Activated T-helper 1 cell treated with anti-CD3 and anti-CD28 coated beads, Interleukin-12 subunit alpha, Interleukin-12 subunit beta, Interleukin-2, Interleukin-4 antibody, amounts not matched to agents 30 ng/mL and 10 ng/mL and 1 ng/mL, durations not matched to agents 14 hours and 24 hours and 36 hours (primary cell): ENCODE results near the gene CSRP1. TPM values are rescaled to one million over a fixed set of nuclear protein-coding genes. Genes with fewer than 3 reads are reported as not detected.
A peak's percentile ranks its signal among the peaks of the same experiment; 100 is the strongest.

Source experiments
- DNase-seq: peaks from one replicate; pipeline ENCODE4 v3.0.0; 2021; ENCODE audit warnings: low spot score
- H3K27ac Mint-ChIP-seq: one replicate; pipeline ENCODE4 v1.8.0; 2021; ENCODE audit warnings: mild to moderate bottlenecking, mixed read lengths
- H3K27me3 Mint-ChIP-seq: one replicate; pipeline ENCODE4 v1.8.0; 2022; ENCODE audit warnings: mild to moderate bottlenecking, moderate library complexity, mixed read lengths; ENCODE audit not compliant: insufficient read depth
- H3K36me3 Mint-ChIP-seq: one replicate; pipeline ENCODE4 v1.8.0; 2021; ENCODE audit warnings: low read depth, mixed read lengths
- H3K4me1 Mint-ChIP-seq: one replicate; pipeline ENCODE4 v1.8.0; 2021; ENCODE audit warnings: low read depth, mixed read lengths
- H3K4me3 Mint-ChIP-seq: one replicate; pipeline ENCODE4 v1.8.0; 2021; ENCODE audit warnings: mild to moderate bottlenecking, moderate library complexity, mixed read lengths
- H3K9me3 Mint-ChIP-seq: one replicate; pipeline ENCODE4 v1.8.0; 2021; ENCODE audit warnings: mixed read lengths
- intact Hi-C: fragments of 100-400 bp; cut with micrococcal nuclease; formaldehyde crosslinking; loops from one replicate; pipeline ENCODE4 v1.15.1; 2024
- total RNA-seq: library from RNA; stranded (reverse); gene quantifications from 2 replicates; pipeline ENCODE4 v1.2.3, GENCODE V29; 2022

CSRP1 gene
- total RNA-seq, 1 donor from 2014 or later: 66.0 TPM

GRCh38 chr1:201470581-201470980 lies 36.3 kb downstream of the CSRP1 start:
- no peak for DNase-seq
- peaks cover 4% of the 10 kb centered on the region for H3K36me3 Mint-ChIP-seq
- peaks cover 41% of the 10 kb centered on the region for H3K27me3 Mint-ChIP-seq
- no peak overlapping the region for H3K4me3 Mint-ChIP-seq
- no peak overlapping the region for H3K27ac Mint-ChIP-seq
- peaks cover 17% of the 10 kb centered on the region for H3K4me1 Mint-ChIP-seq
- intact Hi-C loops: no loop called here
- H3K9me3 Mint-ChIP-seq: no peaks in the 10 kb centered on the region

GRCh38 chr1:201469645-201470074 lies 37.3 kb downstream of the CSRP1 start:
- intact Hi-C loops: loop anchor here (1.0 to 2.0 kb wide), 5 partner anchors 11 to 44 kb away; partner anchors contain the start of gene CSRP1
- no peak for DNase-seq
- Mint-ChIP-seq H3K9me3 (no peaks in the 10 kb centered on the region), H3K27me3 (peaks cover 39% of the 10 kb centered on the region), H3K27ac (no peak overlapping the region), H3K4me3 (peak overlapping the region; percentile 83), H3K36me3 (peaks cover 4% of the 10 kb centered on the region), H3K4me1 (peaks cover 17% of the 10 kb centered on the region)

- Mint-ChIP-seq H3K9me3 (no peaks in the 10 kb centered on the region), H3K4me1 (peaks cover 17% of the 10 kb centered on the region), H3K36me3 (peaks cover 4% of the 10 kb centered on the region), H3K27ac (peak within 1 kb of the TSS; percentile 68), H3K27me3 (peaks cover 38% of the 10 kb centered on the region), H3K4me3 (peak within 1 kb of the TSS; percentile 90)
- peak; percentile 70 for DNase-seq
- intact Hi-C loops: loop anchor here (1.0 to 2.0 kb wide), 6 partner anchors 11 to 44 kb away; partner anchors contain the start of gene CSRP1
These were observed 37.9 kb downstream of the CSRP1 start, which contains the start of gene PHLDA3 for GRCh38 chr1:201468844-201469644. Gene PHLDA3 (minus strand): TSS chr1:201469188. CDS start chr1:201468786, 402 bp downstream.

- H3K36me3 Mint-ChIP-seq: peaks cover 4% of the 10 kb centered on the region
- DNase-seq: peak; percentile 19
- peak overlapping the region; percentile 90 for H3K4me3 Mint-ChIP-seq
- peaks cover 17% of the 10 kb centered on the region for H3K4me1 Mint-ChIP-seq
- peak overlapping the region; percentile 68 for H3K27ac Mint-ChIP-seq
- intact Hi-C loops: loop anchor here (1.0 to 2.0 kb wide), 2 partner anchors 14 to 20 kb away; no protein-coding TSS in a partner anchor
- H3K9me3 Mint-ChIP-seq: no peaks in the 10 kb centered on the region
- peaks cover 34% of the 10 kb centered on the region for H3K27me3 Mint-ChIP-seq
These were observed 38.5 kb downstream of the CSRP1 start for GRCh38 chr1:201468501-201468843.

- Mint-ChIP-seq H3K9me3 (no peaks in the 10 kb centered on the region), H3K27ac (no peak overlapping the region), H3K4me1 (peaks cover 17% of the 10 kb centered on the region), H3K36me3 (peaks cover 4% of the 10 kb centered on the region), H3K4me3 (peak overlapping the region; percentile 35), H3K27me3 (peaks cover 22% of the 10 kb centered on the region)
- intact Hi-C loops: no loop called here
- no peak for DNase-seq
These were observed 40.4 kb downstream of the CSRP1 start for GRCh38 chr1:201466492-201466891.

GRCh38 chr1:201465698-201466290 lies 41.1 kb downstream of the CSRP1 start:
- no peak for DNase-seq
- H3K4me3 Mint-ChIP-seq: no peak overlapping the region
- H3K27me3 Mint-ChIP-seq: peaks cover 15% of the 10 kb centered on the region
- H3K36me3 Mint-ChIP-seq: peaks cover 4% of the 10 kb centered on the region
- intact Hi-C loops: no loop called here
- peaks cover 17% of the 10 kb centered on the region for H3K4me1 Mint-ChIP-seq
- no peak overlapping the region for H3K27ac Mint-ChIP-seq
- H3K9me3 Mint-ChIP-seq: no peaks in the 10 kb centered on the region

GRCh38 chr1:201463071-201463552 lies 43.8 kb downstream of the CSRP1 start:
- Mint-ChIP-seq H3K27me3 (peaks cover 4% of the 10 kb centered on the region), H3K4me1 (peaks cover 8% of the 10 kb centered on the region), H3K4me3 (no peak overlapping the region), H3K36me3 (peaks cover 4% of the 10 kb centered on the region), H3K27ac (no peak overlapping the region), H3K9me3 (no peaks in the 10 kb centered on the region)
- DNase-seq: no peak
- intact Hi-C loops: no loop called here

- intact Hi-C loops: no loop called here
- DNase-seq: no peak
- H3K36me3 Mint-ChIP-seq: no peaks in the 10 kb centered on the region
- no peaks in the 10 kb centered on the region for H3K9me3 Mint-ChIP-seq
- H3K4me3 Mint-ChIP-seq: no peak overlapping the region
- H3K4me1 Mint-ChIP-seq: no peaks in the 10 kb centered on the region
- H3K27me3 Mint-ChIP-seq: peaks cover 5% of the 10 kb centered on the region
- no peak overlapping the region for H3K27ac Mint-ChIP-seq
These were observed 45.1 kb downstream of the CSRP1 start for GRCh38 chr1:201461645-201462441.

- H3K27me3 Mint-ChIP-seq: peaks cover 5% of the 10 kb centered on the region
- intact Hi-C loops: no loop called here
- H3K4me1 Mint-ChIP-seq: no peaks in the 10 kb centered on the region
- no peak overlapping the region for H3K4me3 Mint-ChIP-seq
- DNase-seq: no peak
- H3K9me3 Mint-ChIP-seq: no peaks in the 10 kb centered on the region
- no peaks in the 10 kb centered on the region for H3K36me3 Mint-ChIP-seq
- no peak overlapping the region for H3K27ac Mint-ChIP-seq
These were observed 45.9 kb downstream of the CSRP1 start for GRCh38 chr1:201460814-201461644.

GRCh38 chr1:201459775-201460174 lies 47.1 kb downstream of the CSRP1 start:
- no peak overlapping the region for H3K27ac Mint-ChIP-seq
- DNase-seq: no peak
- no peak overlapping the region for H3K4me3 Mint-ChIP-seq
- peaks cover 5% of the 10 kb centered on the region for H3K27me3 Mint-ChIP-seq
- intact Hi-C loops: no loop called here
- H3K36me3 Mint-ChIP-seq: no peaks in the 10 kb centered on the region
- no peaks in the 10 kb centered on the region for H3K4me1 Mint-ChIP-seq
- H3K9me3 Mint-ChIP-seq: no peaks in the 10 kb centered on the region

GRCh38 chr1:201459052-201459451 lies 47.9 kb downstream of the CSRP1 start:
- intact Hi-C loops: no loop called here
- H3K4me3 Mint-ChIP-seq: no peak overlapping the region
- DNase-seq: no peak
- no peak overlapping the region for H3K27ac Mint-ChIP-seq
- no peaks in the 10 kb centered on the region for H3K9me3 Mint-ChIP-seq
- no peaks in the 10 kb centered on the region for H3K36me3 Mint-ChIP-seq
- peaks cover 7% of the 10 kb centered on the region for H3K4me1 Mint-ChIP-seq
- peaks cover 5% of the 10 kb centered on the region for H3K27me3 Mint-ChIP-seq

GRCh38 chr1:201457508-201457960 lies 49.4 kb downstream of the CSRP1 start:
- DNase-seq: no peak
- Mint-ChIP-seq H3K9me3 (no peaks in the 10 kb centered on the region), H3K4me1 (peaks cover 19% of the 10 kb centered on the region), H3K27ac (no peak overlapping the region), H3K27me3 (peaks cover 5% of the 10 kb centered on the region), H3K36me3 (no peaks in the 10 kb centered on the region), H3K4me3 (no peak overlapping the region)
- intact Hi-C loops: no loop called here
